Neuron (in vitro differentiated cells): ENCODE results near the gene SLC9A9.
A peak's percentile ranks its signal among the peaks of the same experiment; 100 is the strongest.

ENCODE experiments used
- H2AFZ ChIP-seq: one replicate; pipeline ENCODE4 v1.6.1; 2013; ENCODE audit warnings: low read depth, mild to moderate bottlenecking, inconsistent platforms, low read length, moderate library complexity
- H3K27me3 ChIP-seq: one replicate; pipeline ENCODE4 v1.6.1; 2013; ENCODE audit warnings: low read length; ENCODE audit not compliant: insufficient read depth
- H3K36me3 ChIP-seq: one replicate; pipeline ENCODE4 v1.6.1; 2013; ENCODE audit warnings: low read length; ENCODE audit not compliant: insufficient read depth
- H3K4me1 ChIP-seq: one replicate; pipeline ENCODE4 v1.6.1; 2013; ENCODE audit warnings: low read length; ENCODE audit not compliant: insufficient read depth
- H3K4me3 ChIP-seq: 2 replicates; pipeline ENCODE4 v1.5.1; 2013; ENCODE audit warnings: mild to moderate bottlenecking, low read length, moderate library complexity
- H3K9me3 ChIP-seq: one replicate; pipeline ENCODE4 v1.6.1; 2013; ENCODE audit warnings: low read length

SLC9A9 gene

DNA sequence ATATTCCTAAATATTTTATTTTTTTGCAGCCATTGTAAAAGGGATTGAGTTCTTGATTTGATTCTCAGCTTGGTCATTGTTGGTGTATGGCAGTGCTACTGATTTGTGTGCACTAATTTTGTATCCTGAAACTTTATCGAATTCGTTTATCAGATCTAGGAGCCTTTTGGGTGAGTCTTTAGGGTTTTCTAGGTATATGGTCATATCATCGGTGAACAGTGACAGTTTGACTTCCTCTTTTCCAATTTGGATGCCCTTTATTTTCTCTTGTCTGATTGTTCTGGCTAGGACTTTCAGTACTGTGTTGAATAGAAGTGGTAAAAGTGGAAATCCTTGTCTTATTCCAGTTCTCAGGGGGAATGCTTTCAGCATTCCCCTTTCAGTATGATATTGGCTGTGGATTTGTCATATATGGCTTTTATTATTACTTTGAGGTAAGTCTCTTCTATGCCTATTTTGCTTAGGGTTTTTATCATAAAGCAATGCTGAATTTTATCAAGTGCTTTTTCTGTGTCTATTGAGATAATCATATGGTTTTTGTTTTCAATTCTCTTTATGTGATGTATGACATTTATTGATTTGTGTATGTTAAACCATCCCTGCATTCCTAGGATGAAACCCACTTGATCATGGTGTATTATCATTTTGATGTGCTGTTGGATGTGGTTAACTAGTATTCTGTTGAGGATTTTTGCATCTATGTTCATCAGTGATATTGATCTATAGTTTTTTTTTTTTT lies 11.4 kb upstream of the SLC9A9 start:
- H3K4me3 ChIP-seq: no peak overlapping the region
- H2AFZ ChIP-seq: no peak overlapping the region
- H3K36me3 ChIP-seq: no peaks in the 10 kb centered on the region
- H3K9me3 ChIP-seq: no peaks in the 10 kb centered on the region
- H3K27me3 ChIP-seq: no peaks in the 10 kb centered on the region
- H3K4me1 ChIP-seq: no peaks in the 10 kb centered on the region

DNA sequence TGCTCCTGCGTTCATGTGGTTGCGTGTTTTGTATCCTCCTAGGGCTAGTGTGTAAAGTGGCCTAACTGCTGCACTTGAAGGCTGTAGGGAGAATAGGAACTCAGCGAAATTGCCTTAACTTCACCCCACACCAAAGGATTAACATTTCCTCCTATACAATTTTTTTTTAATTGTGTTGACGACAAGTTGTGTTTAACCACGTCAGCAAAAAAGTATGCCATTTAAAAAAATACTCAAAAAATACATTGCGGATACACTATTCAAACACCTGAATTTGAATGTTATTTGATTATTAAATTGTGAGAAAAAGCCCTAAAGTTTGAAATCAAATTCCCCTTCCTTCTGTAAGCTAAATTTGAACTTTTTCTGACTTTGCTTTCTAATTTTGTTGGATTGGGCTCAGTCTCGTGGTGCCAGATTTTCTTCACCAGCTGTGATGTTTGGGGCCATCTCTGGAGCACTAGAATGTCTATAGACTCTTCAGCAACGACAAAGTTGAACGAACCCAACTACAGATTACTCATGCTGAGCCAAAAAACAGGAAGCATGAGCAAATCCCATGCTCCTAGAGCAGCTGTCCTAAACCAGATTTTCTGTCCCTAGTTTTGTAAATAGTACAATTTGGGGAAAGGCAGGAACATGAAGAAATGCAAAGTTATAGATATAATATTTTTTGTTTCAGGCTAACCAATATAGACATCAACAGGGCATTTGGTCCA lies 8.1 kb upstream of the SLC9A9 start:
- H3K4me1 ChIP-seq: no peaks in the 10 kb centered on the region

DNA sequence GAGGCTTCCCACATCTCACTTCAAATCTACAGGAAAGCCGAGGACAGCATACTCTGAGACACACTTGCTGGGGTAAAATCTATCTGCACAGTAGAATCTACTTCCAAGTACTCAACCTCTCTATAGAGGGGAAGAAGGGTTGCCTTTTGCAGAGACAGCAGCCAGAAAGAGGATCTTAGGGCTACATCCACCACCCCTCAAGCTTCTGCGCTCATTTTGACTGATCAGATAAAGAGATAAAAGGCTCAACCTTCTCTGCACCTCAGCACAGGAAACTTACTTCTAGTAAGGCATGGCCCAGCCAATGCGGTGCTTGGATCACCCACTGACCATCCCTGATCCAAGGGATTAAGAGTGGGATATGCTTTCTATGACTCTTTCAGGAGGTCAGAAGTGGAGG lies 6.9 kb upstream of the SLC9A9 start:
- peaks cover 5% of the 10 kb centered on the region for H3K4me1 ChIP-seq
- H3K9me3 ChIP-seq: no peaks in the 10 kb centered on the region
- H3K27me3 ChIP-seq: no peaks in the 10 kb centered on the region
- H3K36me3 ChIP-seq: no peaks in the 10 kb centered on the region
- no peak overlapping the region for H3K4me3 ChIP-seq
- H2AFZ ChIP-seq: no peak overlapping the region

More for the DNA sequence above, 8.1 kb upstream of the SLC9A9 start:
- H3K27me3 ChIP-seq: no peaks in the 10 kb centered on the region
- H3K9me3 ChIP-seq: no peaks in the 10 kb centered on the region
- H3K4me3 ChIP-seq: no peak overlapping the region
- no peaks in the 10 kb centered on the region for H3K36me3 ChIP-seq
- no peak overlapping the region for H2AFZ ChIP-seq

DNA sequence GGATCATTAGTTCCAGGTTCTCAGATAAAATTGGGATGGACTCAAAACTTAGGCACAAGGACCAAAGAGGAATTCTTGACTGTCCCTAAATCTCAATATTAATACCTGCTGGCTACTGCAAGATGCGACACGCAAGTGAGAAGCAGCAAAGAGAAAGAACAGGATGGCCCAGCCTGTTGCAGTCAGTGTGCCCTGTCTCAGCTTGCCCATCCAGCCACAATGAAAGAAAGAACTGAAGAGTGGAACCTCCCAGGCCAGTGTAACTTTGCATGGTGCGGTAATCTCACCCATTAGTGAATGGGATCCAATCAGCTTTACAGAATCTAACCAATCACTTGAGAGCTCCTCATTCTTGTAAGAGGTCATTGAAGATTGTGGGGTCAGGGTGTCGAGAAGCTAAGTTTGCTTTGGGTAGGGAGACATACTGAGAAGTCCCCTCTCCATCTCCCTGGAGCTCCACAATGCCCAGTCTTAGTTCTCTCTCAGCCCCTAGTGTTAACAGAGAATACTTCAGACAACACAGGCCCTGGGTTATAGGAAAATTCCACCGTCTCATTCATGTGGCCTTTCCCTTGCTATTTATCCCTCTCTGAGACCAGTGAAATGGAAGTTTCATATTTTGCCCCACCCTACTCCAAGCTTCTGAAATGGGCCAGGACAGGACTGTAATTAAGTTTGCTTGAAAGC lies 3.2 kb upstream of the SLC9A9 start:
- Histone ChIP-seq H3K27me3 (no peaks in the 10 kb centered on the region), H3K9me3 (no peaks in the 10 kb centered on the region), H3K4me1 (peaks cover 24% of the 10 kb centered on the region), H3K36me3 (no peaks in the 10 kb centered on the region), H2AFZ (no peak overlapping the region), H3K4me3 (no peak overlapping the region)

DNA sequence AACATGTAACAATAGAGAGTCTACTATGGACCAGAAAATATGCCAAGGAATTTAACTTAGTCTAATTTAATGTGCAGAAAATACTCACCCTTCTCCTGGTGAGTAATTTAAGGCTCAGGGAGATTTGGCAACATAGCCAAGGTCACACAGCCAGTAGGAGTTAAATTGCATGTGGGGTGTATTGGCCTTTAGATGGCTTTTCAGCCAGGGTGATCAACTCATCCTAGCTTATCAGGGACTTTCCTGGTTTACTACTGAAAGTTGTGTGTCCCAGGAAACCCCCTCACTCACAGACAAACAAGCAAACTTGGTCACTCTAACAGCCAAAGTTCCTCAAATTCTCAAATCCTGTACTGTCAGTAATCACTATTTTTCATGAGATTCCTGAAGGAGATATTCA lies 2.6 kb upstream of the SLC9A9 start:
- H3K4me1 ChIP-seq: peaks cover 24% of the 10 kb centered on the region
- H3K9me3 ChIP-seq: no peaks in the 10 kb centered on the region
- H3K36me3 ChIP-seq: no peaks in the 10 kb centered on the region
- no peak overlapping the region for H3K4me3 ChIP-seq
- no peaks in the 10 kb centered on the region for H3K27me3 ChIP-seq
- H2AFZ ChIP-seq: no peak overlapping the region

DNA sequence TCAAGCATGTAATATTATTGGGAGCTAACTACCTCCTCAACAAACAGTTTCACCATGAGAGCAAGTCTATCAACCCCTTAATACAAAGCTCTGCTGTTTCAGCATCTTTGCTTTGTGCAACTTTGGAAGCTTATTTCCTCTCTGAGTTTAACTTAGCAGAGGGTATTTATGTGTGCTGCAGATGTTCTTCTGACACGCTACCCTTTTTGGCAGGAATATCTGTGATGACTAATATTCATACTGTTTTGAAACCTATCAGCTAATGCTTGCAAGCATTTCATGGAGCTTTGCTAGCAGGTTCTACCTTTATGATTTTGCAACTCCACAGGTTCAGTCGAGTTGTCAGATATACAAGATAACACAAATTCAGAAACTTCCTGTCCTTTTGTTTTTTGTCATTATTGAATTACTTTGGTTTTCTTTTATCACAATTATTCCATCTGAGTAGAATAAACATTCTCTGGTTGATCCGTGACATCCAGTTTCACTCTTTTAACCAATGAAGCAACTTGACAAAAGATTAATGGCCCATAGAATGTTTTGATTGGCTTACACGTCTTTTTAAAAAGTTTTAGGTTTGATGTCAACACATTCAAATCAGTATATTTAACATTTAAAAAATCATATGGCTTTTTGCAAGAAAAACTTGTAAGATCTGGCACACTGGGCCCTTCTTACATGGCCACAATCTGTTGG lies 1.7 kb upstream of the SLC9A9 start:
- Histone ChIP-seq H3K9me3 (no peaks in the 10 kb centered on the region), H3K36me3 (no peaks in the 10 kb centered on the region), H3K4me3 (no peak overlapping the region), H3K27me3 (no peaks in the 10 kb centered on the region), H2AFZ (no peak overlapping the region), H3K4me1 (peaks cover 24% of the 10 kb centered on the region)

DNA sequence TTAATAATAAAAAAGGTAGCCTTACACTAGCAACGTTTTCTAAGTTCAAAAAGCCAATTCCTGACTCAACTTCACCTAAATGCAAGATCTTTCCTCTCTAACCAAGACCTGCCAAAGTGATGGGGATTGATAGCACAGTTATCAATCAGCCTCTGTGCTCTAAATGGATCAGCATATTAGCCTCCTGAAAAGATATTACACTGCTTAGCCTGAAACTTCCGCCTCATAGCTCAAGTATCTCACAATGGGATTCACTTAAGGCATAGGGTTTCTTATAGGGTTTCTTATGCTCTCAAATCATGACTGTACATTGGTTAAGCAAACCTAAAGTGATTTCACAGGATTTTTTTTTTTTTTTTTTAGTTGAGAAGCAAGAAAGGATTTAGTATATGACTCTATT lies 436 bp upstream of the SLC9A9 start:
- no peaks in the 10 kb centered on the region for H3K27me3 ChIP-seq
- H3K4me3 ChIP-seq: peak overlapping the region; percentile 71
- H3K9me3 ChIP-seq: no peaks in the 10 kb centered on the region
- peaks cover 24% of the 10 kb centered on the region for H3K4me1 ChIP-seq
- H3K36me3 ChIP-seq: no peaks in the 10 kb centered on the region
- peak overlapping the region; percentile 93 for H2AFZ ChIP-seq

DNA sequence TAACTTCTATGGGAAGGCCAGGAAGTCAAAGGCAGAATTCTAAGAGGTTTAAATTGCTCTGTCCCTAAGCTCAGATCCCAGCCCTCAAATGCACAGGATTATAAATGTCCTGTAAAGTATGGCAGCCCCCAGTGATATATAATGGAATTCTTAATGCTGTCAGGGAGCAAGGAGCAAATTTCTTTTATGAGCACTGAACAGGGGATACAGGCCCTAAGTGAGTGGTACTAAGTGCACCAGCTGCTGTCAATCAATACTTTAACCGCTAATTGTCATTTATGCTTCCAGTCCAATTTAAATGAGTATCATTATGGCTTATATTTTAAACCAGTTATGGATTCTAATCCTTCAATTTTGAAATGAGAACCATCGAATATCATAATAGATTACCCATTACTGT lies 4.7 kb downstream of the SLC9A9 start:
- Histone ChIP-seq H3K36me3 (no peaks in the 10 kb centered on the region), H2AFZ (no peak overlapping the region), H3K4me1 (peaks cover 13% of the 10 kb centered on the region), H3K27me3 (no peaks in the 10 kb centered on the region), H3K9me3 (no peaks in the 10 kb centered on the region), H3K4me3 (no peak overlapping the region)

DNA sequence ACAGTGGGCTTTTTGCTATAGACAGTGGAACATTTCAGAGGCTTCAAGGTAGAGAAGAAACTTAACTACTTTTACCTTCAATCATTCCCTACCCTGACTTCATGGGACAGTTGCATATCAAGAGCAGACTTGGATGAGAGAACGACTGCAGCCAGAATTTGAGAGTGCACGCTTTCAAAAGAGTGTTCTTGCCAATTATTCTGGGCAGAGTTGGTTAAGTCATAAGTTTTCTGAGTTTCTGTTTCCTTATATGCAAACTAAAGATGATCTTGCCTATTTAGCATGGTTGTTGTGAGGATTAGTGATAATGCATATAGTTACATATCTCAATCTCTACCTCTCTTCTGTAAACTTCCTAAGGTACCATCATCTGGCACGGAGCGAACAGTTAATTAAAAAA lies 7.6 kb downstream of the SLC9A9 start:
- H3K9me3 ChIP-seq: no peaks in the 10 kb centered on the region
- H3K4me3 ChIP-seq: no peak overlapping the region
- no peak overlapping the region for H2AFZ ChIP-seq
- no peaks in the 10 kb centered on the region for H3K36me3 ChIP-seq
- no peaks in the 10 kb centered on the region for H3K4me1 ChIP-seq
- H3K27me3 ChIP-seq: no peaks in the 10 kb centered on the region

DNA sequence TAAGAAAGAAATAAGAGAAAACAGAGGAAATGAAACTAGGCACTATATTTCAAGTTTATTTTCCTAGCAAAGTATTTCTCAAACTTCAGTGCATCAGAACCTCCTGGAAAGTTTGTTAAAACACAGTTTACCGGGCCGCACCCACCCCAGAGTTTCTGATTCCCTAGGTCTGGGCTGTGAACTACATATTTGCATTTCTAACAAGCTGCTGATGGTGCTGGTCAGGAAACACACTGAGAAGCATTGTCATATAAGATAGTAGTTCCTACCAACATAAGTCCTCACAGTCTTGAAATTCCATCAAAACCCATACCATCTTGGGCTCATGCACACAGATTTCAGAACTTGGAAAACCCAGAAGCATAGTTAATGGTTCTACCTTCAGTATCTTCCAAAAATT lies 8.3 kb downstream of the SLC9A9 start:
- no peaks in the 10 kb centered on the region for H3K4me1 ChIP-seq
- no peak overlapping the region for H2AFZ ChIP-seq
- no peak overlapping the region for H3K4me3 ChIP-seq
- no peaks in the 10 kb centered on the region for H3K36me3 ChIP-seq
- no peaks in the 10 kb centered on the region for H3K27me3 ChIP-seq
- no peaks in the 10 kb centered on the region for H3K9me3 ChIP-seq

DNA sequence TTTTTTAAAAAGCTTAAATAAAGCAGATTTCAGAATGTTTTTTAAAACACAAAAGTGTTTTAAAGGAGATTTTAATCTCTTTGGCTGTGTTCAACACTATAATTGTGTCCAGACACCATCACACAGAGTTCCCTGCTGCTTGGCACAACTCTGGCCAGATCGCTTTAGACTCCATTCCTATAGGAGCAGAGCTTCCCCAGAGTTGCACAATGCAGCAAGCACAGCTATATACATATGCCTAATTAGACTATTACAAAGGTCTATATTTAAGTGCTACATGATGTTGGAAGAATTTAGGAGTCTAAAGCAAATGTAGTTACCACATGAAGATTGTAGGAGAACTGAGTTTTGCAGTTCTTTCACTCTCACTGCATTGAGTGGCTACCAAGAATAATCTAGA lies 11.2 kb downstream of the SLC9A9 start:
- Histone ChIP-seq H3K9me3 (no peaks in the 10 kb centered on the region), H3K4me3 (no peak overlapping the region), H2AFZ (no peak overlapping the region), H3K27me3 (no peaks in the 10 kb centered on the region), H3K36me3 (no peaks in the 10 kb centered on the region), H3K4me1 (no peaks in the 10 kb centered on the region)

DNA sequence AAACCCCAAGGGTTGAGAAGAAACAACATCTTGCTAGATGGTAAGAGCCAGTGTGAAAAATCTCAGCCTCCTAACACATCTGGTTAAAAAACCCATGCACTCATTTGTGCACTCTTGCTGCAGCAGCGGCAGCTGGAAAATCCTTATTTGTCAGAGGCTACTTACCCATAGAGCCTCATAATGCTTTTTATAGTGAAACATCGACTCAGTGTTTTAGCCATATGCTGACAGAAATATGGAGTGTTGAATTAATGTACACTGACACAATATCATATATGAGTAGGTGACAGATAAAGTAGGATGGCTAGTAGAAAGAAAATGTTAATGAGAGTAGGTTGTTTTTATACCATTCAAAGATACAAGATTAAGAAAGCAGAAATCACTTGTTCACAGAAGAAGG lies 13.0 kb downstream of the SLC9A9 start:
- Histone ChIP-seq H3K36me3 (no peaks in the 10 kb centered on the region), H3K9me3 (no peaks in the 10 kb centered on the region), H3K4me1 (no peaks in the 10 kb centered on the region), H3K4me3 (no peak overlapping the region), H2AFZ (no peak overlapping the region), H3K27me3 (no peaks in the 10 kb centered on the region)

DNA sequence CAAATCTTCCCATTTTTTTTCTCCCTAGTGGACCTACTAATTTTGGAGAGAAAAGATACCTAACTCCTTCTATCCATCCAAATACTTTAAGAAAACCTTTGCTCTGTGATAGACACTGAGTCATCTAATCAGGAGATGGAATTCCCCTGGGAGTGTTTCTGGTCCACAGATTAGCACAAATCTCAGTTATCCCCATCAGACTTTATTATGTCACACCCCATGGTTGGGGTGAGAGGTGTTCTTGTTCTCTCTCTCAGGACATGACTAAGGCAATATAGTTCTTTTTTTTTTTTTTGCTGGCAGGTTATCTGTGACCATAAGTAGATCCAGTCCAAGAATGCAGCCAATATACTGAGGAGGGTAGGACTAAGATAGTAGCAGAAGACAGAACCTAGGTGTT lies 15.8 kb downstream of the SLC9A9 start:
- Histone ChIP-seq H3K36me3 (no peaks in the 10 kb centered on the region), H3K4me1 (no peaks in the 10 kb centered on the region), H2AFZ (no peak overlapping the region), H3K4me3 (no peak overlapping the region), H3K27me3 (no peaks in the 10 kb centered on the region), H3K9me3 (no peaks in the 10 kb centered on the region)
